Neural cell (in vitro differentiated cells): Measurements from ENCODE around the gene AGT. TPM values are rescaled to one million over a fixed set of nuclear protein-coding genes. Genes with fewer than 3 reads are reported as not detected.

Experiments
- H2AFZ ChIP-seq: fragments of 200-600, 300-800 bp; sonication (generic), shearing (Covaris generic); 2 replicates; pipeline ENCODE4 v1.6.0; 2014; ENCODE audit warnings: low read depth, mild to moderate bottlenecking, antibody characterized with exemption, low read length, moderate library complexity
- H3F3A ChIP-seq: fragments of 200-600 bp; shearing (Covaris generic); 2 replicates; pipeline ENCODE4 v1.6.1; 2016; ENCODE audit warnings: mild to moderate bottlenecking, moderate library complexity, mixed read lengths, antibody characterized with exemption, low read length; ENCODE audit not compliant: insufficient read depth, poor library complexity, severe bottlenecking
- H3K27ac ChIP-seq: fragments of 200-600, 300-800 bp; sonication (generic), shearing (Covaris generic); 2 replicates; pipeline ENCODE4 v1.5.1; 2014; ENCODE audit warnings: mild to moderate bottlenecking, low read length, moderate library complexity
- H3K27me3 ChIP-seq: fragments of 300-800, 200-600 bp; sonication (generic), shearing (Covaris generic); 2 replicates; pipeline ENCODE4 v1.6.0; 2014; ENCODE audit warnings: mild to moderate bottlenecking, low read depth, low read length, moderate library complexity; ENCODE audit not compliant: insufficient read depth
- H3K36me3 ChIP-seq: fragments of 300-800, 200-600 bp; sonication (generic), shearing (Covaris generic); 2 replicates; pipeline ENCODE4 v1.5.1; 2014; ENCODE audit warnings: mild to moderate bottlenecking, antibody characterized with exemption, low read length, moderate library complexity; ENCODE audit not compliant: insufficient read depth
- H3K4me2 ChIP-seq: fragments of 300-800, 200-600 bp; sonication (generic), shearing (Covaris generic); 2 replicates; pipeline ENCODE4 v1.6.0; 2014; ENCODE audit warnings: mild to moderate bottlenecking, low read length
- H3K4me3 ChIP-seq: fragments of 300-800, 200-600 bp; sonication (generic), shearing (Covaris generic); 2 replicates; pipeline ENCODE4 v1.5.1; 2014; ENCODE audit warnings: mild to moderate bottlenecking, low read length, moderate library complexity
- H3K79me2 ChIP-seq: fragments of 200-600 bp; shearing (Covaris generic); replicated peaks from 2 replicates; pipeline ENCODE4 v1.6.0; 2014; ENCODE audit warnings: mild to moderate bottlenecking, low read length, moderate library complexity; ENCODE audit not compliant: insufficient read depth
- H3K9ac ChIP-seq: fragments of 300-800, 200-600 bp; sonication (generic), shearing (Covaris generic); 2 replicates; pipeline ENCODE4 v1.6.1; 2016; ENCODE audit warnings: mild to moderate bottlenecking, low read length, mixed read lengths
- H3K9me2 ChIP-seq: fragments of 200-600 bp; shearing (Covaris generic); 2 replicates; pipeline ENCODE4 v1.6.1; 2016; ENCODE audit warnings: mild to moderate bottlenecking, low read length, mixed read lengths; ENCODE audit not compliant: insufficient read depth
- H3K9me3 ChIP-seq: fragments of 200-600, 300-800 bp; sonication (generic), shearing (Covaris generic); 2 replicates; pipeline ENCODE4 v1.6.1; 2016; ENCODE audit warnings: mild to moderate bottlenecking, mixed run types, low read length, moderate library complexity, mixed read lengths
- H4K20me1 ChIP-seq: fragments of 200-600 bp; shearing (Covaris generic); 2 replicates; pipeline ENCODE4 v1.6.1; 2016; ENCODE audit warnings: mild to moderate bottlenecking, mixed run types; ENCODE audit not compliant: insufficient read depth
- CTCF ChIP-seq: fragments of 450-650 bp; IDR thresholded peaks from 2 replicates; pipeline ENCODE4 v1.5.1; 2014; ENCODE audit warnings: antibody characterized with exemption, mild to moderate bottlenecking, moderate library complexity; ENCODE audit not compliant: poor library complexity, severe bottlenecking
- EP300 ChIP-seq: fragments of 450-650 bp; conservative IDR thresholded peaks from 2 replicates; pipeline ENCODE4 v1.6.1; 2014; ENCODE audit warnings: antibody characterized with exemption, mild to moderate bottlenecking, moderate library complexity; ENCODE audit not compliant: poor library complexity, severe bottlenecking
- EZH2 ChIP-seq: fragments of 200-600, 300-800 bp; shearing (Covaris generic), sonication (generic); IDR thresholded peaks from 2 replicates; pipeline ENCODE4 v1.6.1; 2014; ENCODE audit warnings: antibody characterized with exemption, low read length, borderline replicate concordance, mild to moderate bottlenecking; ENCODE audit not compliant: insufficient read depth, poor library complexity, severe bottlenecking
- MXI1 ChIP-seq: fragments of 450-650 bp; conservative IDR thresholded peaks from 2 replicates; pipeline ENCODE4 v1.6.1; 2014; ENCODE audit warnings: antibody characterized with exemption, mild to moderate bottlenecking; ENCODE audit not compliant: poor library complexity, severe bottlenecking
- POLR2AphosphoS5 ChIP-seq: IDR thresholded peaks from 2 replicates; pipeline ENCODE4 v1.6.1; 2012
- RAD21 ChIP-seq: fragments of 450-650 bp; conservative IDR thresholded peaks from 2 replicates; pipeline ENCODE4 v1.6.1; 2014; ENCODE audit warnings: antibody characterized with exemption, mild to moderate bottlenecking, moderate library complexity
- REST ChIP-seq: IDR thresholded peaks from 2 replicates; pipeline ENCODE4 v1.6.1; 2012; ENCODE audit warnings: borderline replicate concordance
- SMC3 ChIP-seq: fragments of 450-650 bp; conservative IDR thresholded peaks from 2 replicates; pipeline ENCODE4 v1.6.1; 2014; ENCODE audit warnings: antibody characterized with exemption, mild to moderate bottlenecking, moderate library complexity; ENCODE audit not compliant: poor library complexity
- TAF1 ChIP-seq: IDR thresholded peaks from 2 replicates; pipeline ENCODE4 v1.6.1; 2012; ENCODE audit warnings: low read depth
- polyA plus RNA-seq: library from polyadenylated mRNA; depleted of rRNA; stranded (reverse); fragments of >200 nt; gene quantifications from 2 replicates; pipeline ENCODE4 v1.2.3, GENCODE V29; 2014

AGT gene
- polyA plus RNA-seq, 1 donor from 2014 or later, result not detected

- no peak overlapping the region for H3K4me2 ChIP-seq
- H2AFZ ChIP-seq, result no peak overlapping the region
- H3K27me3 ChIP-seq, result no peaks in the 10 kb centered on the region
- no peaks in the 10 kb centered on the region for H3K9me2 ChIP-seq
- H4K20me1 ChIP-seq, result no peaks in the 10 kb centered on the region
- TF ChIP-seq RAD21 (no peak), MXI1 (no peak), EP300 (no peak), EZH2 (no peak), TAF1 (no peak), SMC3 (no peak), CTCF (no peak)
- H3K79me2 ChIP-seq, result no peaks in the 10 kb centered on the region
- H3F3A ChIP-seq, result no peaks in the 10 kb centered on the region
- H3K9ac ChIP-seq, result no peak overlapping the region
- no peaks in the 10 kb centered on the region for H3K9me3 ChIP-seq
- no peak overlapping the region for H3K4me3 ChIP-seq
- H3K36me3 ChIP-seq, result peaks cover 3% of the 10 kb centered on the region
- H3K27ac ChIP-seq, result no peak overlapping the region
Observed at GRCh38 chr1:230694991-230695390, 18.9 kb downstream of the AGT start.

GRCh38 chr1:230694464-230694863 is 19.5 kb downstream of the AGT start:
- no peak overlapping the region for H2AFZ ChIP-seq
- no peak for TF ChIP-seq CTCF
- no peak for TF ChIP-seq TAF1
- TF ChIP-seq POLR2AphosphoS5, result no peak
- no peak for TF ChIP-seq MXI1
- no peak for TF ChIP-seq EZH2
- no peak for TF ChIP-seq EP300
- no peak for TF ChIP-seq SMC3
- no peak for TF ChIP-seq REST
- TF ChIP-seq RAD21, result no peak
- no peak overlapping the region for H3K27ac ChIP-seq
- H3K4me2 ChIP-seq, result no peak overlapping the region
- H3K27me3 ChIP-seq, result no peaks in the 10 kb centered on the region
- H3F3A ChIP-seq, result no peaks in the 10 kb centered on the region
- H3K79me2 ChIP-seq, result no peaks in the 10 kb centered on the region
- H3K4me3 ChIP-seq, result no peak overlapping the region
- no peaks in the 10 kb centered on the region for H4K20me1 ChIP-seq
- no peak overlapping the region for H3K9ac ChIP-seq
- H3K9me3 ChIP-seq, result no peaks in the 10 kb centered on the region
- peaks cover 8% of the 10 kb centered on the region for H3K36me3 ChIP-seq
- no peaks in the 10 kb centered on the region for H3K9me2 ChIP-seq
